Lung (tissue), 12 donors: ENCODE measurements around the gene PDZK1. TPM values are rescaled to one million over a fixed set of nuclear protein-coding genes. Genes with fewer than 3 reads are reported as not detected.

Source experiments
- ATAC-seq: fragments of 200-7000 bp; cut with Tn5 transposase; one replicate; pipeline ENCODE4 v1.9.1; 2020; ENCODE audit warnings: moderate number of reproducible peaks; ENCODE audit not compliant: insufficient read depth, low FRiP score
- DNase-seq, 3 donors: peaks; one replicate each; pipeline ENCODE4 v3.0.0-alpha.2; 2013 to 2017
- H3K27ac ChIP-seq, 2 donors: one replicate each; pipeline ENCODE4 v1.5.1; 2013; ENCODE audit warnings: mild to moderate bottlenecking in 2 of 2, moderate library complexity in 2 of 2, control low read depth in 1 of 2, inconsistent platforms in 1 of 2, low read depth in 1 of 2, low read length in 1 of 2
- H3K27me3 ChIP-seq, 3 donors: one replicate each; pipeline ENCODE4 v1.5.1; 2013; ENCODE audit warnings: low read length in 2 of 3; ENCODE audit not compliant: control insufficient read depth in 3 of 3, insufficient read depth in 3 of 3
- H3K36me3 ChIP-seq, 4 donors: one replicate each; pipeline ENCODE4 v1.5.1; 2013; ENCODE audit warnings: low read length in 4 of 4, mild to moderate bottlenecking in 1 of 4, moderate library complexity in 1 of 4; ENCODE audit not compliant: control insufficient read depth in 4 of 4, insufficient read depth in 4 of 4
- H3K4me1 ChIP-seq, 5 donors: one replicate each; pipeline ENCODE4 v1.5.1; 2013; ENCODE audit warnings: low read length in 5 of 5, mild to moderate bottlenecking in 2 of 5, moderate library complexity in 1 of 5; ENCODE audit not compliant: control insufficient read depth in 5 of 5, insufficient read depth in 5 of 5
- H3K4me3 ChIP-seq: one replicate; pipeline ENCODE4 v1.5.1; 2013; ENCODE audit warnings: mild to moderate bottlenecking, control low read depth, moderate library complexity
- H3K9ac ChIP-seq, 2 donors: one replicate each; pipeline ENCODE4 v1.5.1; 2013; ENCODE audit warnings: low read length in 2 of 2, control low read depth in 1 of 2; ENCODE audit not compliant: insufficient read depth in 1 of 2
- H3K9me3 ChIP-seq, 4 donors: one replicate each; pipeline ENCODE4 v1.5.1; 2013; ENCODE audit warnings: low read length in 3 of 4, mild to moderate bottlenecking in 1 of 4, moderate library complexity in 1 of 4; ENCODE audit not compliant: control insufficient read depth in 4 of 4, insufficient read depth in 3 of 4
- CTCF ChIP-seq: IDR thresholded peaks from 2 replicates; pipeline ENCODE4 v1.5.1; 2012; ENCODE audit warnings: mild to moderate bottlenecking; ENCODE audit errors: control extremely low read depth, extremely low read depth
- WGBS, 2 donors: extraction: QIAGEN DNeasy Blood & Tissue Kit; methylation state at CpG; one replicate each; pipeline ENCODE4 v1.1.7; 2013; 5-methylcytosine and 5-hydroxymethylcytosine counted together
- polyA plus RNA-seq, 2 donors: library from polyadenylated mRNA; stranded (reverse); fragments of 200-250 nt; gene quantifications; one replicate each; pipeline ENCODE4 v1.2.1, GENCODE V29; 2013
- total RNA-seq, 2 donors: library from RNA; depleted of rRNA in 1 of 2; stranded (reverse); fragments of >200 nt in 1 of 2; gene quantifications; one replicate each; pipeline ENCODE4 v1.2.1, GENCODE V29; 2014 to 2021
- donor health status: control.
- donor health status: control.
- donor health status: Bipolar disorder and iron deficiency.
- donor health status: healthy.
- donor health status: DM: yes; HTN: yes; CAD: no.

PDZK1 gene
- total and polyA plus RNA-seq, 4 donors, result 0.14 to 0.57 (median 0.26) TPM

- no peak overlapping the region for H3K27ac ChIP-seq
- 59 to 66% methylated on average over 7 of the region's 7 CpGs for WGBS, 2 donors
- DNase-seq (peak in 1 of 3 donors; percentile 11), ATAC-seq (no peak)
- H3K9ac ChIP-seq, result no peak overlapping the region
- peaks cover 0 to 2% (median 0%) of the 10 kb centered on the region in 4 donors for H3K9me3 ChIP-seq
- no peaks in the 10 kb centered on the region for H3K4me1 ChIP-seq
- H3K4me3 ChIP-seq, result no peak overlapping the region
- TF ChIP-seq CTCF, result no peak
- peaks cover 0 to 6% (median 0%) of the 10 kb centered on the region in 3 donors for H3K27me3 ChIP-seq
- no peaks in the 10 kb centered on the region for H3K36me3 ChIP-seq
These were observed 895 bp upstream of the PDZK1 start for GRCh38 chr1:145708063-145708462.

GRCh38 chr1:145706086-145706664, 993 bp downstream of the PDZK1 start:
- DNase-seq, result no peak
- WGBS, 2 donors, result 75 to 86% methylated on average over 2 of the region's 2 CpGs
- no peak for ATAC-seq
- no peak for TF ChIP-seq CTCF
- no peak overlapping the region for H3K27ac ChIP-seq
- H3K9ac ChIP-seq, result no peak overlapping the region
- no peaks in the 10 kb centered on the region for H3K36me3 ChIP-seq
- peaks cover 0 to 6% (median 0%) of the 10 kb centered on the region in 3 donors for H3K27me3 ChIP-seq
- no peak overlapping the region for H3K4me3 ChIP-seq
- H3K4me1 ChIP-seq, result no peaks in the 10 kb centered on the region
- H3K9me3 ChIP-seq, result no peaks in the 10 kb centered on the region

GRCh38 chr1:145705622-145706021, 1.5 kb downstream of the PDZK1 start:
- Histone ChIP-seq H3K4me1 (no peaks in the 10 kb centered on the region), H3K9ac (no peak overlapping the region), H3K4me3 (no peak overlapping the region), H3K9me3 (no peaks in the 10 kb centered on the region), H3K27me3 (peaks cover 0 to 6% (median 0%) of the 10 kb centered on the region in 3 donors), H3K27ac (no peak overlapping the region), H3K36me3 (no peaks in the 10 kb centered on the region)
- WGBS, 2 donors, result 89 to 90% methylated on average over 7 of the region's 7 CpGs
- ATAC-seq, result no peak
- no peak for TF ChIP-seq CTCF
- DNase-seq, result no peak

- Histone ChIP-seq H3K27me3 (peaks cover 0 to 6% (median 0%) of the 10 kb centered on the region in 3 donors), H3K4me1 (no peaks in the 10 kb centered on the region), H3K27ac (no peak overlapping the region), H3K36me3 (no peaks in the 10 kb centered on the region), H3K9me3 (no peaks in the 10 kb centered on the region), H3K9ac (no peak overlapping the region), H3K4me3 (no peak overlapping the region)
- DNase-seq, result no peak
- no peak for TF ChIP-seq CTCF
- 87 to 92% methylated on average over 7 of the region's 7 CpGs for WGBS, 2 donors
- ATAC-seq, result no peak
These were observed 4.3 kb downstream of the PDZK1 start for GRCh38 chr1:145702826-145703225.
